Mononuclear cell (primary cell): Measurements from ENCODE around the gene BMP7. TPM values are rescaled to one million over a fixed set of nuclear protein-coding genes. Genes with fewer than 3 reads are reported as not detected.

Source experiments
- H3K27me3 ChIP-seq: 2 replicates; pipeline ENCODE4 v1.6.0; 2011; ENCODE audit warnings: low read length, control low read depth; ENCODE audit not compliant: insufficient read depth
- H3K4me1 ChIP-seq: 2 replicates; pipeline ENCODE4 v1.5.1; 2011; ENCODE audit warnings: mild to moderate bottlenecking, low read length, control low read depth; ENCODE audit not compliant: insufficient read depth
- H3K4me3 ChIP-seq: 2 replicates; pipeline ENCODE4 v1.5.1; 2011; ENCODE audit warnings: mild to moderate bottlenecking, low read length, moderate library complexity
- H3K9me3 ChIP-seq: 2 replicates; pipeline ENCODE4 v1.5.1; 2011; ENCODE audit warnings: low read depth, mild to moderate bottlenecking, control low read depth, low read length
- total RNA-seq: library from RNA; depleted of rRNA; stranded (reverse); fragments of >200 nt; gene quantifications from one replicate; pipeline ENCODE4 v1.2.3, GENCODE V29; 2012

The BMP7 gene
- total RNA-seq, 1 donor = not detected

GRCh38 chr20:57221916-57222630 is 44.4 kb downstream of the BMP7 start:
- H3K9me3 ChIP-seq = no peaks in the 10 kb centered on the region
- H3K4me1 ChIP-seq = no peaks in the 10 kb centered on the region
- H3K27me3 ChIP-seq = no peaks in the 10 kb centered on the region
- no peak overlapping the region for H3K4me3 ChIP-seq

- Histone ChIP-seq H3K4me1 (no peaks in the 10 kb centered on the region), H3K27me3 (no peaks in the 10 kb centered on the region)
These were observed 45.9 kb downstream of the BMP7 start for GRCh38 chr20:57220337-57221145.

GRCh38 chr20:57219071-57219677 is 47.3 kb downstream of the BMP7 start:
- Histone ChIP-seq H3K9me3 (no peaks in the 10 kb centered on the region), H3K4me3 (no peak overlapping the region), H3K4me1 (no peaks in the 10 kb centered on the region), H3K27me3 (no peaks in the 10 kb centered on the region)

More at GRCh38 chr20:57220337-57221145, 45.9 kb downstream of the BMP7 start:
- Histone ChIP-seq H3K4me3 (no peak overlapping the region), H3K9me3 (no peaks in the 10 kb centered on the region)

- no peaks in the 10 kb centered on the region for H3K4me1 ChIP-seq
- H3K9me3 ChIP-seq = no peaks in the 10 kb centered on the region
- H3K4me3 ChIP-seq = no peak overlapping the region
- no peaks in the 10 kb centered on the region for H3K27me3 ChIP-seq
These were observed 48.0 kb downstream of the BMP7 start for GRCh38 chr20:57218489-57218888.

- Histone ChIP-seq H3K27me3 (no peaks in the 10 kb centered on the region), H3K9me3 (no peaks in the 10 kb centered on the region), H3K4me3 (no peak overlapping the region), H3K4me1 (no peaks in the 10 kb centered on the region)
These were observed 48.6 kb downstream of the BMP7 start for GRCh38 chr20:57217802-57218201.

DNA sequence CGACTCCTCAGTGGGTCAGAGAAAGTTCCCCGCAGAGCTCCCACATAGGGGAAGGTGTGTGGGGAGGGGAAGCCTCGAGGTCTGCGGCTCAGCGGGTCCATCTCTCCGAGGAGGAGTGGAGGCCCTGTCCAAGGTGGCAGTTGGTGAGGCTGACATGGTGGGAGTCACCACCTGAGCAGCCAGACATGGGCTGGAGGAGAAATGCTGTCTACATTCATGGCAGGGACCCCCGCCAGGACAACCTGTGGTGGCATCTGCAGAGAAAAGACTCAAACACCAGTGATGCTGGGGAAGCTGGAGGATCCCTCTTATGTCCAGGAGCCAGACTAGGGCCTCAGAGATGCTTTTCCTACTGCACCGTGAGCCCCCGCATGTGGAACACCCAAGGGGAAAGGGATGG is 49.8 kb downstream of the BMP7 start:
- Histone ChIP-seq H3K27me3 (no peaks in the 10 kb centered on the region), H3K9me3 (no peaks in the 10 kb centered on the region), H3K4me3 (no peak overlapping the region)

DNA sequence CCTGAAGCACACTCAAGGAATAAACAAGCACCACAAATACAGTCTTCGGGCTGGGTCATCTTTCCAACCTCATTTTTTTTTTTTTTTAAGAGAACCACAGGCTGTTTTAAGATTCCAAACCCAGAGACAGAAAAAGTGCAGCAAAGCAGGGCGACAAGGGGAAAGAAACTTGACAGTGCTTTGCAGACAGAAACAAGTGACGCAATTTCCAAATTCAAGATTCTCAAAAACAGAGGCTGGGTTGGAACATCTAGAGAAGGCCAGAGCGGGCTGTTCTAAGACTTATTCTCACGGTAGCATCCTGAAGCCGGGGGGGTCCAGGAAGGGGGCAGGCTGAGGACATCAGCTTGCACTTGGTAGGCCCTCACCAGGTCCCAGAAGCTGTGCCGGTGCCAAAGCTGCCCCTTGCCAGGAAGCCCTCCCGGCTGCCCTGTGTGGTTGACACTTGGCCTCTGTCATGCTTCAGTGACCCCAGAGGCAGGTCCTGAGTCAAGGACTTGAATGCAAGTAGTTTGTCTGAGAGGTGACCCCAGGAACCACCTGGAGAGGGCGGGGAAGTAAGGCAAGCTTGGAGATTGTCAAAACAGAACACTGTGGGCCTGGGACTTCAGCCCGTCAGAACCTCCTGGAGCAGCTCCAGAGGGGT is 50.5 kb downstream of the BMP7 start:
- Histone ChIP-seq H3K4me3 (no peak overlapping the region), H3K27me3 (no peaks in the 10 kb centered on the region), H3K4me1 (no peaks in the 10 kb centered on the region), H3K9me3 (no peaks in the 10 kb centered on the region)

More for the DNA sequence above, 49.8 kb downstream of the BMP7 start:
- no peaks in the 10 kb centered on the region for H3K4me1 ChIP-seq

GRCh38 chr20:57215426-57215825 is 51.0 kb downstream of the BMP7 start:
- Histone ChIP-seq H3K9me3 (no peaks in the 10 kb centered on the region), H3K4me1 (no peaks in the 10 kb centered on the region), H3K27me3 (no peaks in the 10 kb centered on the region), H3K4me3 (no peak overlapping the region)

DNA sequence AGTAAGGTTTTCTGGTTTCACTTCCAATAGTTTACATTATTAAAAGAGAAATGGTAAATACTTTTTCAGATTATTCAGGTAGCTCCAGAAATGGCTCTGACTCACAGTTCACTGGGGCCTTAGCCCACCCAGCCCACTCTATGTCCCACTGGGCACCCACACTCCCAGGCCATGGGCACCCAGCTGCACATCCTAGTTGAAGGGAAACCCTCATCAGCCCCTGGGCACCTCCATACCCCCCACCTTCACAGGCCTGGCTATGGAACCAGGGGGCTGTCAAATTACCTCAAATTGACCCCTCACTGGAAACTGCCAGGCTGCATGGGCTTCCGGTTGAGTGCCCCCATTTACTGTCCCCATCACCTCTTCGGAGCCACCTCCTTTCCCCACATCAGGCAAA is 51.5 kb downstream of the BMP7 start:
- Histone ChIP-seq H3K4me1 (no peaks in the 10 kb centered on the region), H3K27me3 (no peaks in the 10 kb centered on the region), H3K4me3 (no peak overlapping the region), H3K9me3 (no peaks in the 10 kb centered on the region)

DNA sequence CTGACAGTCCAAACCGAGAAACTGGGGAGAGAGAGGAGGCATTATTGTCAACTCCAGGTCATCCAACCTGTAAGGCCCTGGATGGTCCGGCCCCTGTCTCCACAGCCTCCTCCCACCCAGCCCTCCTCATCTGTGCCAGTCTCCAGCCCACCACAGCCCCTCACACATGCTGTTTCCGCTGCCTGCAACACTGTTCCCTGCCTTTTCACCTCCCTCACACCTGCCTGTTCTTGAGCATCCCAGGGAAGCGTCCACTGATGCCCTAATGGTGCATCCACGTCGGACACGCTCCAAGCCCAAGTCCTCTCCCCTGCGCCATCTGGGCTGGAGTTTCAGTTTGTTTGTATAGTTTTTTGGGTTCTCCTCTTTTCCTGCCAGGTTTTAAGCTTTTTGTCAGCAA is 52.0 kb downstream of the BMP7 start:
- no peak overlapping the region for H3K4me3 ChIP-seq
- no peaks in the 10 kb centered on the region for H3K9me3 ChIP-seq
- no peaks in the 10 kb centered on the region for H3K27me3 ChIP-seq
- H3K4me1 ChIP-seq = no peaks in the 10 kb centered on the region

DNA sequence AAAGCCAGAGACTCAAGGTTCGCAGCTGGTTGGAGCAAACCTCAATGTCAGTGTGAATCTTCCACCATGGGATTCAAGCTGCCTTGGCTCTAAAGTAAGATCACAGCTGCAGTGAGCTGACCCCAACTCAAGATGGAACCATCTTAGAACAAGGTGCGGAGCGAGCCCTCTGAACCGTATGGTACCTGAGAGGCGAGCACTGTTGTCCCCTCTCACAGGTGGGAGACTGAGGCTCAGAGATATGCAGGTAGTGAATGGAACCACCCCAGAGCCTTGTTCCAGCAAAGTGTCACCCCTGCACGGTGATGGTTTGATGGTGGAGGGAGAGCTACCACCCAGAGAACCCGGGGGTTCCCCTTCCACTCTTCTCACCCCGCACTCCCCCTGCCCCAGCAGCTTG is 52.5 kb downstream of the BMP7 start:
- Histone ChIP-seq H3K4me3 (no peak overlapping the region), H3K27me3 (no peaks in the 10 kb centered on the region), H3K4me1 (no peaks in the 10 kb centered on the region), H3K9me3 (no peaks in the 10 kb centered on the region)

DNA sequence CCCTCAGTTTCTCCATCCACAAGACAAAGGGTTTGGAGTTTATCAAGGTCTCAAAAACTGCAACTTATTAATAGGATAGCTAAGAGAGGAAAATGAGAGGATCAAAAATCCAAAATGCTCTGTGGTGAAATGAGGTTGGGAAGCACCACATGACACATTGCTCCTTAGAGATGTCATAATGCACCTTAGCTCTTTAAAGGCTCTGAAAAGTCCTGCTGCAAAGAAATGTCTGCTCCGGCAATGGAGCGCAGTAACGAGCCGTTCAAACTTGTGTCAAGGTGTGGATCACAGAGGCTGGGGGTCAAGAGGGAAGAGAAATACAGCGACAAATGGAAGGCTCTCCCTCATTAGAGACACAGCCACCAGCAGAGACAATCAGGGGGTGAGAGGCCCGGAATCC is 53.1 kb downstream of the BMP7 start:
- Histone ChIP-seq H3K4me3 (no peak overlapping the region), H3K4me1 (no peaks in the 10 kb centered on the region), H3K27me3 (no peaks in the 10 kb centered on the region), H3K9me3 (no peaks in the 10 kb centered on the region)

- H3K4me3 ChIP-seq = no peak overlapping the region
- no peaks in the 10 kb centered on the region for H3K27me3 ChIP-seq
- H3K9me3 ChIP-seq = no peaks in the 10 kb centered on the region
- no peaks in the 10 kb centered on the region for H3K4me1 ChIP-seq
These were observed 53.7 kb downstream of the BMP7 start for GRCh38 chr20:57212534-57213276.

DNA sequence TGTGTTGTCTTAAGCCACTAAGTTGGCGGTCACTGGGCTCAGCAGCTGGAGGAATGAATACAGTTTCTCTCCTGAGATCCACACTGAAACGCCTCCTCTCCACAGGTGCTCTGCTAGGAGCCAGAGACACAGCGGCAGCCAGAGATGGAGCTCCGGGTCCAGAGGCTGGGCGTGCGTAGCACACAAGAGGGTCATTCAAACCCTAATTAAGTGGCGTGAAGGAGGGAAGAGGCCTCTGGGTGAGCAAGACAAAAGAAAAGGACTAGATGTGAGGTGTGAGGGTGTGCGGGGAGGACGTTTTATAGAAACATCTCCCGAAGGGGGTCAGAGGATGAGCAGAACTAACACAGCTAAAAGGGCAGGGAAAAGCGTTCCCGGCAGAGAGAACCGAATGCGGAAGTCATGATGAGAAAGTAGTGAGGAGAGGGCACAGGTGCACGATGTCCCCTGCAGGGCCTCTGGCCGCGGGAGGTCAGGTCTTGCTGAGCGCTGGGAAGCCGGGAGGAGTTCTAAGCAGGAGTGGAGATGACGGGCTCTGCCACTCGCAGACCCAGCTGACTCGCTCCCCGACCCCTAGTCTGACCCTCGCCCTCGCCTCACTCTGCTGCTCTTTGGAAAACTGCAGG is 54.4 kb downstream of the BMP7 start:
- Histone ChIP-seq H3K4me1 (no peaks in the 10 kb centered on the region), H3K27me3 (no peaks in the 10 kb centered on the region), H3K4me3 (no peak overlapping the region), H3K9me3 (no peaks in the 10 kb centered on the region)
